GM18868 (cell line): ENCODE measurements around the gene SEMA4F.
"Not testable (repeated sequence)": the region's sequence is repeated elsewhere in the genome, so short reads cannot be mapped to it uniquely, and the experiment has no call there.

Experiments
- ATAC-seq: cut with Tn5 transposase; IDR thresholded peaks from one replicate; pipeline ENCODE4 v1.9.1; 2021; ENCODE audit warnings: mild to moderate bottlenecking, moderate library complexity; ENCODE audit not compliant: unreplicated experiment

The SEMA4F gene, protein sequence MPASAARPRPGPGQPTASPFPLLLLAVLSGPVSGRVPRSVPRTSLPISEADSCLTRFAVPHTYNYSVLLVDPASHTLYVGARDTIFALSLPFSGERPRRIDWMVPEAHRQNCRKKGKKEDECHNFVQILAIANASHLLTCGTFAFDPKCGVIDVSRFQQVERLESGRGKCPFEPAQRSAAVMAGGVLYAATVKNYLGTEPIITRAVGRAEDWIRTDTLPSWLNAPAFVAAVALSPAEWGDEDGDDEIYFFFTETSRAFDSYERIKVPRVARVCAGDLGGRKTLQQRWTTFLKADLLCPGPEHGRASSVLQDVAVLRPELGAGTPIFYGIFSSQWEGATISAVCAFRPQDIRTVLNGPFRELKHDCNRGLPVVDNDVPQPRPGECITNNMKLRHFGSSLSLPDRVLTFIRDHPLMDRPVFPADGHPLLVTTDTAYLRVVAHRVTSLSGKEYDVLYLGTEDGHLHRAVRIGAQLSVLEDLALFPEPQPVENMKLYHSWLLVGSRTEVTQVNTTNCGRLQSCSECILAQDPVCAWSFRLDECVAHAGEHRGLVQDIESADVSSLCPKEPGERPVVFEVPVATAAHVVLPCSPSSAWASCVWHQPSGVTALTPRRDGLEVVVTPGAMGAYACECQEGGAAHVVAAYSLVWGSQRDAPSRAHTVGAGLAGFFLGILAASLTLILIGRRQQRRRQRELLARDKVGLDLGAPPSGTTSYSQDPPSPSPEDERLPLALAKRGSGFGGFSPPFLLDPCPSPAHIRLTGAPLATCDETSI

DNA sequence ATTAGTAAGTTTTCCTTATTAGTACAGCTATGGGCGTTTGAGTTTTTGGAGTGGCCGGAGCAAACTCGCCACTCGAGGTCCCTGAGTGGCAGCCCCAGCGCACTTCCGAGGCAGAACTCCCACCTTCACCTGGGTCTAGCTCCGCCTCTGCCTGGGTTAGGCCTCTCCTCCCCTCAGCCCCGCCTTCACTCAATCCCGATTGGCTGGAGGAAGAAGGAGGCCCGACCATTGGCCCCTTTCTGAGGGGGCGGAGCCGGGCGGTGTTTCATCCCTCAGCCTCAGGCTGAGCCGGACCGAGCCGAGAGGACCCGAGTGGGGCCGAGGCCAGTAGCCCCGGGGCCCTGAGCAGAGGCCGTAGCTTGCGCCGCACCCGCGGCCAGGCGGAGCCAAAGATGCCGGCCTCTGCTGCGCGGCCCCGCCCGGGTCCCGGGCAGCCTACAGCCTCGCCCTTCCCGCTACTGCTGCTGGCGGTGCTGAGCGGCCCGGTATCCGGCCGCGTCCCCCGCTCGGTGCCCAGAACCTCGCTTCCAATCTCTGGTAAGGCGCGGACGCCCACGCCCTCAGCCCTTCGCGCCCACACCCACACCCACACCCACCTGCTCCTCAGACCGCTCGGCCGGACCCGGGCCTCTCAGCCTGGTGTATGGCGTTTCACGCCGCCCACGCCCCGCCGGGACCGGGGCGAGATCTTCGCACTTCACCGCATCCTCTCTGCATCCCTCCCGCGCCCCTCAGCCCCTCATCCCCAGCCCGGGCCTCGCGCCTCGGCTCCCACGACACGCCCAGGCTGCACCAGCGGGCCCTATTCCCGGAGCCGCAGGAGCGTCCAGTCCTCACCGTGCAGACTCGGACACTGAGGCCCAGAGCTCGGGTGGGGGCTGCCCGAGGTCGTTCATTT lies at the start of gene SEMA4F:
TSS of gene SEMA4F (plus strand) at position 263 of the 898 bp plus-strand sequence. CDS start at position 393, 130 bp downstream.
- ATAC-seq, result peak; percentile 99

DNA sequence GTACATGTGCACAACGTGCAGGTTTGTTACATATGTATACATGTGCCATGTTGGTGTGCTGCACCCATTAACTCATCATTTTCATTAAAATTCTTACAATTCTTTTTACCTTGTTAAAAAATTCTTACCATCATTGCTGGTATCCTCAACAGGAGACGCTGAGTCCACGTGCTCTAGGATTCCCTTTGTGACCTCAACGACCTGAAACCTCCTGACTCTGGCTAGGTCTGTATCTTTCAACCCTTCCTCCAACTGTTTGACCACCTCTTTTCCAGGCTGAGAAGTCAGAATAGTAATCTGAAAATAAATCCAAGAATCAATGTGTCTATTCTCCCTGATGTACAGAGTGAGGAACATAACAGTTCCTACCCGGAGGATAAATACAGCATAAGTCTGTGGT lies 47.1 kb upstream of the SEMA4F start:
- no peak for ATAC-seq

DNA sequence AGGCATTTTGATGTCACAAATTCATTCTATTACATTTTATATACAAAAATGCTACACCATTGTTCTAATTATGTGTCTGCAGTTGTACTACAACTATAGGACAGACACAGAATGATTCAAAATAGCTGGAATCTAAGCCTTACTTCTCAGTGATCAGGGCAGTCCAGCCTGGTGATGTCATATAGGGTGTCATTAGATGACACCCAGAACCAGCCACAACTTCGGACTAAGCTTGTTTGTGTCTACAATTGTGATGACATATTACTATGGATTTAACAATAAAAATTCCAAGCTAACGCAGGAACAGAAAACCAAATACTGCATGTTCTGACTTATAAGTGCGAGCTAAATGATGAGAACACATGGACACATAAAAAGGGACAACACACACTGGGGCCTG lies 36.9 kb upstream of the SEMA4F start:
- ATAC-seq, result no peak

DNA sequence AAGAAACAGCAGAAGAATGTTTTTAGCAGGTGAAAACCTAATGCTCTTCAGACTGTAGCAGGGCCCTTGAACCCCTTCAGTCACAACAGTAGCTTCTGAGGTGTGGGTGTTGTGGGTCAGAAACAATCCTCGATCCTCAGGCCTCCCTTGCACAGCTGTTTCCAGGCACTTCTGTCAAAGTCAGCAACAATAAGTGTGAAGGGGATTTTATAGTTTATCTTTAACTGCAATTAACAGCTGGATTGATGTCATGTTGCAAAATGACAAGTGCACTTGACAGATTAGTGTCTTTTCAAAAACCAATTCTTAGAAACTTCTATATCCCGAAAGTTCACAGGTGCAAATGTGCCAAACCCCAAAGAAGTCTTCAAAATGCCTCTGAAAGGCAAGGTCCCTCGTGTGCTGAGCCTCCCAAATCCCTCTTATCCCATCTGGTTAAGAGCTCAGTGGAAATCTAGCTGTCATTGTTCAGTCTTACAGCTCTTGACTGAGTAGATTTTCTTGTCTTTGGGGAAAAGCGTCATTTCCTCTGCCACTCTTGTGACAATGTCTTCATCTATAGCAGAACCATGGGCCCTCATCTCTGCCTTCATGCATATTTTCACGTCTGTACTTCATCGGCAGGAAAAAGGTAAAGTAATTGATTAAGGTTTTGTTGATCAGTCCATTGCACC lies 35.5 kb upstream of the SEMA4F start:
- ATAC-seq, result no peak

DNA sequence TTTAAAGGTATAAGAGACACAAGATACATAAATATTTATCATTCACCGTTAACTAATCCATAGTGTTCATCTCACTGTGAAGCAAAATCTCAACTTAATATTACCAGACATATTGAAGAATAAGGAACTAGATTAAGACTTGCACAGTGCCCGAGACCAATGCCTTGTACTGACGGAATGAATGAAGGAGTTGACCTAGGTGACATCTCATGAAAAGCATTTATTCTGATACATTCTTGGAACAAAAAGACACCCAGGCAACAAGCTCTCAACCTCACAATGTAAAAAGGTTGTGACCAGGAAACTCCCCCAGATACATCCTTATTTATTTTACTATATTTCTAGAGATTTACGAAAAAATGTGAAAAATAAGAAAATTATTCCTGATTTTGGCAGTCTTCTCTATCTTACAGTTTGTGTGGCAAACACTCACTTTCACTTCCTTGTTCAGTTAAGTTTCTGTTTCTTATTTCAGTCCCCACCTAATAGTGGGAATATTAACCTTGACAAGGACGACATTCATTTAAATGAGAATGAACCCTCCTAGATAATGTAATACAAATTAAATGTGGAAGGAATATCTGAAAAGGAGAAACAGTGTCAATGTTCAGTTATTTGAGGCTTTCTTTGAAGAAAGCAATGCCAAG lies 34.3 kb upstream of the SEMA4F start:
- peak; percentile 59 for ATAC-seq

DNA sequence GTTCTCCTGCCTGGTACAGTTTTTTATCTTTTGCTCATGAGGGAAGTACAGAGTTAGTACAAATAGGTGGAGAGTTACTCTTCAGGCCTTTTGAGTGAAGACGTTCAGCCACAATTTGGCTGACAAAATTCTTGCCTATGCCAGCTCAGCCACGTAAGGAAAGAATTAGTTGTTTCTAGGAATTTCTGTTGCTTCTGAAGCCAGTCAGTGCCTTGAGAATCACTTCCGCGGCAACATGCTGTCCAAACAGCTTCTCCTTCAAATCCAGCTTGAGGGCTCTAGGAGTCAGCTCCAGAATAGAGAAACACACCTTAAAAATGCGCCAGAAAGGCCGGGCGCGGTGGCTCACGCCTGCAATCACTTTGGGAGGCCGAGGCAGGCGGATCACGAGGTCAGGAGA lies 33.4 kb upstream of the SEMA4F start:
- ATAC-seq, result no peak

DNA sequence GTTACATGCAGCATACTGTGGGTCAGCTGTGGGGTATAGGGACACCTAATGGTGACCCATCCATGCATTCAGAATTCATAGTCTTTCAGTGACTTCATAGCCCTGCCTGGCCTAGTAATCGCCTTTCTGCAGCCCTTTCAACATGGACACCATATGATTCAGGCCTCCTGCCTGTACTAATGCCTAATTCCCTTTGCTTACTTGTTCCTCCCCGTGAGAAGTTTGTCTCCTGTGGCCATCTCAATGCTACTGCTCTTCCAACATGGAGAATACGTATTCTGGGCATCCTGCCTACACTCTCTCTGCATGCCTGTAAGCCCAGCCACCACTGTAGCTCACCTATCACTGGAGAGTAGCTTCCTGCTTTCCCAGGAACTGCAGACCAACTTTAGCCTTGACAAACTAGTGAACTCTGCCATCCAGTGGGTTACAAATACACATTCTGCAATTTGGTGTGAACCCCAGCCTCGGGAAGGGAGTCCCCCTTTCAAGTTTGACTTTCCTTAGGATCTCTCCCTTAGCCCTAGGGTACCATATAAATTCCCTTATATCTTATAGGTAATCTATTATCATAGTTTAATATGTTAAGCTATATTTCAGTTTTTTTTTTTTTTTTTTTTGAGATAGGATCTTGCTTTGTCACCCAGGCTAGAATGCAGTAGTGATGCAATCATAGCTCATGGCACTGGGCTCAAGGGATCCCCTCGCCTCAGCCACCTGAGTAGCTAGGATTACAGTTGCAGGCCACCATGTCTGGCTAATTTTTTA lies 28.2 kb upstream of the SEMA4F start:
- no peak for ATAC-seq

DNA sequence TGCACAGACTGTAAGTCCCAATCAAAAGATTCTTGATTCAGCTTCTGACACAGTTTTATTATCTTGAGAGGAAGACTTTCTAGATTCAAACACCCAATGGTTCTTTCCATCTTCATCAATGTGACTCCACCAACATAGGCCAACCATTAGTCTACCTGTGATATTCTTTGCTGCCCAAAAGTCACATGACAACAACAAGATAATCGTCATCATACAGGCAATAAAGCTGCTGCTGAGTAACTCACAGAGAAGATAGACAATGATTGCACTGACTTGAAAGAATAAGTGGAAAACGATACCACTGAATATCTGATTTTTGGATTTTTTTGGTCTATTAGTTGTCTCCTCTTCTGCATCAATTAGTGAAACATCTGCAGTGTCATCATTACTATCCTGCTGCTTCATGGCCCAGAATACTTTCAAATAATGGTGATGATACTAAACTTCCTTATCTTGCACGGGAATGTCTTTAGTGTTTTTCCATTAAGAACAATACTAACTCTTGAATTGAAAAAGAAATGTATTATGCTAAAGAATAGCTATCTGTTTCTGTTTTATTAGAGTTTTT lies 25.4 kb upstream of the SEMA4F start:
- ATAC-seq, result no peak

DNA sequence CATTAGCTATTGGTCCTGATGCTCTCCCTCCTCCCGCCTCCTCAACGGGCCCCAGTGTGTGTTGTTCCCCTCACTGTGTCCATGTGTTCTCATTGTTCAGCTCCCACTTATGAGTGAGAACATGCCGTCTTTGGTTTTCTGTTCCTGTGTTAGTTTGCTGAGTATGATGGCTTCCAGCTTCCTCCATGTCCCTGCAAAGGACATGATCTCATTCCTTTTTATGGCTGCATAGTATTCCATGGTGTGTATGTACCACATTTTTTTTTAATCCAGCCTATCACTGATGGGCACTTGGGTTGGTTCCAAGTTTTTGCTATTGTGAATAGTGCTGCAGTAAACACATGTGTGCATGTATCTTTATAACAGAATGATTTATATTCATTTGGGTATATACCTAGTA lies 23.6 kb upstream of the SEMA4F start:
- ATAC-seq, result not testable (repeated sequence)

DNA sequence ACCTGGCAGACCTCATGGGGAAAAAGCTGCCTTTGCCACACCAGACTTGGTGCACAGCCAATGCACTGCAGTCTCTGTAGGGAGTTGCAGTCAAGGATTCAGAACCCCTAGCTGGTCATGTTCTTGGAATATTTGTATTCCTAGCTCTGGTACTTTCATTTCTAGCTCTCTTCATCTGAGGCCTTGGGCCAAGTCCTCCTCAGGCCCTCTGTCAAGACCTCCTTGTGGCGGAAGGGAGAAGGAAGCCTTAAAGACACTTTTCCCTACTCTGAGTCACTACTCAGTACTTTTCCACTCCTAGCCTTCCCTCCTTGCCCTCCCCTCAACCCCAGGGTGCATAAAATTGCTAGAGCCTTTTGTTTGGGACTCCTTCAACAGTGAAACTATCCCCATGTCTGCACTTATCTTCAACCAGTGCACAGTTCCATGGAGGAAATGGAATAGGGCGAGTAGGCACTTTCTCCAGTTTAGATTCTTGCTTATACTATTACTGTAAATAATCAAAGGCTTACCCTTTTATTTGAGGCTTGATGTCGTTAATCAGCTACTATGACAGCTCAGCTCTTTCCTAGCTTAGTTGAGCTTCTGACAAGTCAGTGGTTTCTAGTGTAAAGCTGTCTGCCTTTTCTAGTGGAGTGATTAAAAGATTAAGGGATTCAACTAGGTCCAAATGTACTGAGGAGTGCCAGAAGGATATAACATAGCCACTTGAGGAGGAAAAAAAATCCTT lies 21.7 kb upstream of the SEMA4F start:
- ATAC-seq, result no peak

DNA sequence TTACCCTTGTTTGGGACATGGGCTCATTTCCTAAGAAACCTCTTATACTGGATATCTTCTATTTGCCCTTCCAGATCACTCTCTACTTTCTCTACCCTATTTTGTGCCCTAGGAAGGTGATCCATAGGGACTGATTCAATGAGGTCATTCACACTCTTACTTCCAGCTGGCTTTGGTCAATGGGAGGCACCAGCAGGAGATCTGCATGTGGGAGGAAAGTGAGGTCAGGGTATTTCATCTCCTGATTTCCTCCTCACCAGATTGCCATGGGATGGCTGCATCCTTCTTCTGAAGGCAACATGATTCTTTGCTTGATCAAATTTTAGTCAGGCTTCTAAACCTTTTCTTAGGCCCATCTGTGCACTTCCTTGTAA lies 21.1 kb upstream of the SEMA4F start:
- no peak for ATAC-seq

DNA sequence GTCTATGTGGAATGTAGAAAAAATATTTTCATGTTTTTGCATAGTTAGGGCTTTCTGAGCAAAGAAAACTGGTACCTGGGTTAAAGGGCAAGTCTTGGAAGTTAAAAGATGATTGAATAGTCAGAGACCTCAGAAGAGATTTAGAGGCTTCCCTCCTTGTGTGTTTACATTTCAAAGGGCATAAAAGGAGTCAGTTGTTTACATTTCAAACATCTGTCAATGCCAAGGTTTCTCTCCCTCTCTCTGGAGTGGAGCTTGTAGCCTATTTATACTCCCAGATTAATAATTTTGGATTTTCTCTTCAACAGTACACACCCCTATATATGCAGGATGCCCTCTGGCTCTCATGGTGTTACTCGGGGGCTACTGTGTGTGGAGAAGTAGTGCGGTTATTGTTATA lies 14.5 kb upstream of the SEMA4F start:
- no peak for ATAC-seq

DNA sequence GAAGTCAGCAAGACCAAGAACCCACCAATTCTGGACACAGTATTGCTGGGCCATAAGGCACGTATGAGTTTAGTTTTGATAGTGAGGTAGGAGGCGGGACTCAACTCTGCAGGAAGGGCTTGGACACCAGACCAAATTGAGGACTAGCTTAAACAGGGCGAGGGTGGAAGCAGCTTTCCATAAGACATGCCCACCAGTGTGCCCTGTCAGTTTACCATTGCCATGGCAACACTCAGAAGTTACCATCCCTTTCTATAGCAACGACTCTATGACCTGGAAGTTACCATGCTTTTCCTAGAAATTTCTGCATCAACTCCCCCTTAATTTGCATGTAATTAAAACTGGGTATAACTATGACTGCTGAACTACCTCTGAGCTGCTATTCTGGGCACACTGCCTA lies 8.7 kb upstream of the SEMA4F start:
- ATAC-seq, result no peak

DNA sequence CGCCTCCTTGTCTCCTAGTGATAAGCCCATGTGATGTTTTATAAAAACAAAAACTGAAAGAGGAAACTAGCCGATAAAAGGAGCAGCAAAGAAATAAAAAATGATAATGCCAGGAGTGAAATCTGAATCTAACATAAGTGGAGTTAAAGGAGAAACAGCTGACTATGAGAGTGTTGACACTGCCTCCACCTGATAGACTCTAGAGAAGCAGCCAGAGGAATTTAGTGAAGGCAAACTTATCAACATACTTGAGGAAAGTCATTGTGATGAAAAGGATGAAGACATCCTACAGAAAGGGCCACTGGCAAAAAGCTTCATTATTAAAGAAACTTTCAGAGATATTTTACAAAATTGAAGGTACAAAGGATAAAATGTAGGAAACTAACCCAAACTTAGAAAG lies 7.8 kb upstream of the SEMA4F start:
- no peak for ATAC-seq

DNA sequence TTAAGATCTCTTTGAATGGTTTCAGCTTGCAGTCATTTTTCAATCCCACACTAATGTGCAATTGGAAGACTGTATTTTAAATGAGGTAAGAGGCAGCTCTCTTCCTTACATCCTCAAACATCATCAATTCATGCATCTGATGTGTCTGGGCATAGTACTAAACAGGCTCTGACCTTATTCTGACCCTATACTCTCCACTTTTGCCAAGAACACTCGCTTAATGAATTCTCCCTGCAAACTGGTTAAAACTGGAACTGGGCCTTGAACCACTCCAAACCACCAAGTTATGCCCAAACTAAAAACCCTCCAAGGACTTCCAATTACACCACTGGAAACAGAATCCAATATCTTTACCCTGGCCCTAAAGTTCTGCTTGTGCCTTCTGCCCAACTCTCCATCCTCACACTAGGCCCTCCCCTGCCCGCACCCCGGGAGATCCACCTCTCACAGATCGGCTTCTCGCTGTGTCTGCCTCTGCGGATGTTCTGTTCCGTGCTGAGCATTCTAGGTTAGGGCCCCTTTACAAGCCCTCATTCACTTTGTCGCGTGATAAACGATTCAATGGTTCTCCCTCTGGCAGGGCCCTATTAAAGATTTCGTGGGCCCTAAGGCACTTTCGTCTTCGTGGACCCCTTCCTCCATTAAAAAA lies 7.1 kb upstream of the SEMA4F start:
- no peak for ATAC-seq

DNA sequence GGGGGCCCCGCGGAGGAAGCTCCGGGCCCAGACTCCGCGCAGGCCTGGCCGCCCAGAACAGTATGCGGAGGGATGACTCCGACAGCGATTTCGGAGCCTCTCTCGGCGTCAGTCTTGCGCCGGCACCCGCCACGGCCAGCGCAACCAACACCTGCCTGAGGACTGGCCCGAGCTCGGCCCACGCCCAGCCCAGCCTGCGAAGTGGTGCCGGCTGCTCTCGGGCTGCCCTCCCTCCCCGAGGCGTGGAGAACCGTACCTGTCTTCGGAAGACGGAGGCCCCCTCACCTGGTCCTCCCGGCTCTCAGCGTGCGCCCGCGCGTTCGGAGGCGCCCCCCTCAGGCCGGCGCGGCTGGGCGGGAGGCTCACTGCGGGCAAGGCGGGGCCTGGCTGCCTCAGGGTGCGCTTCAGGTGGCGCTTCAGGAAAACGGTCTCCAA lies 6.0 kb upstream of the SEMA4F start, which contains the start of gene M1AP:
TSS of gene M1AP (minus strand) at position 322 of the 435 bp plus-strand sequence. CDS start 8,055 bp downstream, outside the sequence.
- ATAC-seq, result no peak

DNA sequence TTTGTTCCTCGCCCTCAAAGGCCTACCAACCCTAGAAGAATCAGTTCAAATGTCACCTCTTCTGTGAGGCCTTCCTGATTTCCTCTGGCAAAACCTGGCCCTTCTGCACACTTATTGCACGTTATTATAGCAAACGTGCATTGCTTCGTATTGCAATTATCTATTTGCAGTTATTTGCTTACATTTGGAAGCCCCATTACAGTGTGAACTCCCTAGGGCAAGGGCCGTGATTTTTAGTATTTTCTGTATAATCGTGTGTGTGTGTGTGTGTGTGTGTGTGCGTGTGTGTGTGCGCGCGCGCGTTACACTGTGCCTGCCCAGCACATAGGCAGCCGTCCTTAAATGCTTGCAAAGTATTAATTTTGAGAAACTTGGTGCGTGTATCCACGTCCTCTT lies 460 bp upstream of the SEMA4F start:
- peak; percentile 23 for ATAC-seq

DNA sequence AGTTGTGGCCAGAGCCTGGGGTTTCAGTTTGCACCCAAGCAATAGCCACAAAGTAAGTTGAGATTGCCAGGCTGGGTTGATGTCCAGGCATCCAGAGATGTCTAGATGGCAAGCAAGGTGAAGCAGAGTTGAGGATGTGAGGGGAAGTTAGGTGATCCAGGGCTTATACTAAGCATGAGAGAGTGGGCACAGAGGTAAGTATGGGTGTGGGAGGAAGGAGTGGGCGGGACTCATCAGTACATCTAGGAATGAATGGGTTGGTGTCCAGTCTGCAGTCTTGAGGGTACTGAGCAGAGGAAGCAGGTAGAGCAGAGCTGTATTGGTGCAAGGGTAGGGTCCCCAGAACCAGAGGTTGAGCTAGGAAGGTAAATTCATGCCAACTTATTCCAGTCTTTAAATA lies 1.5 kb downstream of the SEMA4F start:
- no peak for ATAC-seq
